ENCODE results near the gene RABGEF1.
"Not testable (repeated sequence)": the region's sequence is repeated elsewhere in the genome, so short reads cannot be mapped to it uniquely, and the experiment has no call there.

RABGEF1 gene

GRCh38 chr7:66707825-66708224, 32.7 kb upstream of the RABGEF1 start:
- Histone ChIP-seq H3K27me3 (ENCODE audit: insufficient read depth, low read length) (no peaks in the 10 kb centered on the region), H3K9me3 (ENCODE audit: insufficient read depth, low read depth, low read length) (no peaks in the 10 kb centered on the region; the same call in 1 of the 2 replicates), H3K9ac (ENCODE audit: low read depth, low read length) (no peak overlapping the region), H3K4me1 (ENCODE audit: insufficient read depth, low read length) (no peaks in the 10 kb centered on the region), H3K36me3 (ENCODE audit: insufficient read depth, low read length) (peaks cover 2% of the 10 kb centered on the region; the same call in 1 of the 2 replicates), H3K27ac (ENCODE audit: low read depth, low read length) (no peak overlapping the region), H3K4me3 (ENCODE audit: low read length) (no peak overlapping the region)

- WGBS: 94% methylated on average over 2 of the region's 4 CpGs
- H3K4me1 ChIP-seq (ENCODE audit: insufficient read depth, low read length); H3K36me3 ChIP-seq (ENCODE audit: insufficient read depth, low read length): not testable (repeated sequence)
These were observed 29.8 kb upstream of the RABGEF1 start for GRCh38 chr7:66710752-66711151.

GRCh38 chr7:66713687-66714086, 26.8 kb upstream of the RABGEF1 start:
- H3K27ac ChIP-seq (ENCODE audit: low read depth, low read length): no peak overlapping the region
- H3K9me3 ChIP-seq (ENCODE audit: insufficient read depth, low read depth, low read length): no peaks in the 10 kb centered on the region; the same call in 1 of the 2 replicates
- no peak overlapping the region for H3K9ac ChIP-seq (ENCODE audit: low read depth, low read length)
- no peaks in the 10 kb centered on the region for H3K27me3 ChIP-seq (ENCODE audit: insufficient read depth, low read length)
- 80% methylated on average over 1 of the region's 1 CpG for WGBS
- peaks cover 10% of the 10 kb centered on the region; the same call in 1 of the 2 replicates for H3K36me3 ChIP-seq (ENCODE audit: insufficient read depth, low read length)
- H3K4me1 ChIP-seq (ENCODE audit: insufficient read depth, low read length): no peaks in the 10 kb centered on the region
- H3K4me3 ChIP-seq (ENCODE audit: low read length): no peak overlapping the region

More at GRCh38 chr7:66710752-66711151, 29.8 kb upstream of the RABGEF1 start:
- not testable (repeated sequence) for H3K9me3 ChIP-seq (ENCODE audit: insufficient read depth, low read depth, low read length); H3K27ac ChIP-seq (ENCODE audit: low read depth, low read length); H3K27me3 ChIP-seq (ENCODE audit: insufficient read depth, low read length); H3K9ac ChIP-seq (ENCODE audit: low read depth, low read length); H3K4me3 ChIP-seq (ENCODE audit: low read length)

- H3K36me3 ChIP-seq (ENCODE audit: insufficient read depth, low read length): peaks cover 10% of the 10 kb centered on the region; the same call in 1 of the 2 replicates
- H3K4me3 ChIP-seq (ENCODE audit: low read length); H3K9me3 ChIP-seq (ENCODE audit: insufficient read depth, low read depth, low read length); H3K9ac ChIP-seq (ENCODE audit: low read depth, low read length); H3K27me3 ChIP-seq (ENCODE audit: insufficient read depth, low read length); H3K27ac ChIP-seq (ENCODE audit: low read depth, low read length); H3K4me1 ChIP-seq (ENCODE audit: insufficient read depth, low read length): not testable (repeated sequence)
- 98% methylated on average over 7 of the region's 7 CpGs for WGBS
These were observed 23.9 kb upstream of the RABGEF1 start for GRCh38 chr7:66716634-66717033.

DNA sequence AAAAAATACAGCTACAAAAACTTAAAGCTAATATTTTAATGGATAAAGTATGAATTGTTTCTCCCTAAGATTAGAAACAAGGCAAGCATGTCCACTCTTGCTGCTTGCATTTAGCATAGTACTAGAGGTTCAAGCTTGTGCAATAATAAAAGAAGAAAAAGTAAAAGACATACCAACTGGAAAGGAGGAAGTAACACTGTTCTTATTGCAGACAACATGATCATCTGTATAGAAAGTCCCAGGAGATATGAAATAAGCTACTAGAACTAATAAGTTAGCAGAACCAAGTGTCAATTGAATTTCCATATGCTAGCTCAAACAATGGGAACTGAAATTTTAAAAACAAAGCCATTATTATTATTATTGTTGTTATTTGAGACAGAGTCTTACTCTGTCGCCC, 20.0 kb upstream of the RABGEF1 start:
- Histone ChIP-seq H3K27me3 (ENCODE audit: insufficient read depth, low read length) (no peaks in the 10 kb centered on the region), H3K36me3 (ENCODE audit: insufficient read depth, low read length) (peaks cover 9% of the 10 kb centered on the region; the same call in 1 of the 2 replicates), H3K4me1 (ENCODE audit: insufficient read depth, low read length) (no peaks in the 10 kb centered on the region), H3K4me3 (ENCODE audit: low read length) (no peak overlapping the region), H3K9ac (ENCODE audit: low read depth, low read length) (no peak overlapping the region), H3K9me3 (ENCODE audit: insufficient read depth, low read depth, low read length) (peaks cover 15% of the 10 kb centered on the region), H3K27ac (ENCODE audit: low read depth, low read length) (no peak overlapping the region)
- 85% methylated on average over 1 of the region's 1 CpG for WGBS

- WGBS: 90% methylated on average over 2 of the region's 2 CpGs
- H3K4me1 ChIP-seq (ENCODE audit: insufficient read depth, low read length): no peaks in the 10 kb centered on the region
- H3K9me3 ChIP-seq (ENCODE audit: insufficient read depth, low read depth, low read length): peaks cover 15% of the 10 kb centered on the region
- H3K27ac ChIP-seq (ENCODE audit: low read depth, low read length): no peak overlapping the region
- peaks cover 7% of the 10 kb centered on the region; the same call in 1 of the 2 replicates for H3K36me3 ChIP-seq (ENCODE audit: insufficient read depth, low read length)
- no peaks in the 10 kb centered on the region for H3K27me3 ChIP-seq (ENCODE audit: insufficient read depth, low read length)
- no peak overlapping the region for H3K4me3 ChIP-seq (ENCODE audit: low read length)
- no peak overlapping the region for H3K9ac ChIP-seq (ENCODE audit: low read depth, low read length)
These were observed 14.7 kb upstream of the RABGEF1 start for GRCh38 chr7:66725843-66726242.

DNA sequence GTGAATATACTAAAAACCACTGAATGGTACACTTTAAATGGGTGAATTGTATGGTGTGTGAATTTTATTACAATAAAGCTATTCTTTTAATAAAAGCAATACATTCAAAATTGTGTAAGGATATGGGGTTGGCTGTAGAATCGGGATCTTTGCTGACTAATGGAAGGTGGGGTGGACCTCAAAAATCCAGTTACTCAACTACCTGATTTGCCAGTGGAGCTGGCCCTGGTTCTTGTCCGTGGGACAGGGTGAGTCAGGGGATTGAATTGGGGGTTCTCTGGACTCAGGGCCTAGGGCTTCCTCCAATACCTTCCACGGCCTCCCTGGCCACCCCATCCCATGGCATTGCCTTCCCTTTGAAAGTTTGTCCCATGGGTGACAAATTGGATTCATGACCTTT, 13.5 kb upstream of the RABGEF1 start:
- H3K27ac ChIP-seq (ENCODE audit: low read depth, low read length): no peak overlapping the region
- no peak overlapping the region for H3K9ac ChIP-seq (ENCODE audit: low read depth, low read length)
- no peaks in the 10 kb centered on the region for H3K4me1 ChIP-seq (ENCODE audit: insufficient read depth, low read length)
- 95% methylated on average over 2 of the region's 3 CpGs for WGBS
- H3K9me3 ChIP-seq (ENCODE audit: insufficient read depth, low read depth, low read length): peaks cover 13% of the 10 kb centered on the region
- H3K27me3 ChIP-seq (ENCODE audit: insufficient read depth, low read length): no peaks in the 10 kb centered on the region
- peaks cover 7% of the 10 kb centered on the region; the same call in 1 of the 2 replicates for H3K36me3 ChIP-seq (ENCODE audit: insufficient read depth, low read length)
- no peak overlapping the region for H3K4me3 ChIP-seq (ENCODE audit: low read length)

- Histone ChIP-seq H3K4me3 (ENCODE audit: low read length) (no peak overlapping the region), H3K36me3 (ENCODE audit: insufficient read depth, low read length) (peaks cover 3% of the 10 kb centered on the region; the same call in 1 of the 2 replicates), H3K27ac (ENCODE audit: low read depth, low read length) (no peak overlapping the region), H3K4me1 (ENCODE audit: insufficient read depth, low read length) (no peaks in the 10 kb centered on the region), H3K9ac (ENCODE audit: low read depth, low read length) (no peak overlapping the region), H3K9me3 (ENCODE audit: insufficient read depth, low read depth, low read length) (peaks cover 10% of the 10 kb centered on the region), H3K27me3 (ENCODE audit: insufficient read depth, low read length) (no peaks in the 10 kb centered on the region)
- WGBS: 90% methylated on average over 6 of the region's 6 CpGs
These were observed 12.0 kb upstream of the RABGEF1 start for GRCh38 chr7:66728571-66728970.

DNA sequence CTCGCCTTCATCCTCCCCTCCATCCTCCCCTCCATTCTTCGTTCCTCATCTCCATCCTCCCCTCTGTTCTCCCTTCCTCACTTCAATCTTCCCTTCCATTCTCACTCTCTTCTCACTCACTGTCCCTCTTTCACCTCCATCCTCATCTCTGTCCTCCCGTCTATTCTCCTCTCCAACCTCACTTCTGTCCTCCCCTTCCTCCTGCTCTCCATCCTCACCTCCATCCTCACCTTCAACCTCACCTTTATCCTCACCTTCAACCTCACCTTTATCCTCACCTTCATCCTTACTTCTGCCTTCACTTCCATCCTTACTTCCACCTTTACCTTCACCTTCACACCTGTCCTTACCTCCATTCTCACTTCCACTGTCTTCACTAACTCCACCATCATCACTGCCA, 11.3 kb upstream of the RABGEF1 start:
- Histone ChIP-seq H3K27ac (ENCODE audit: low read depth, low read length) (no peak overlapping the region), H3K36me3 (ENCODE audit: insufficient read depth, low read length) (peaks cover 3% of the 10 kb centered on the region; the same call in 1 of the 2 replicates), H3K27me3 (ENCODE audit: insufficient read depth, low read length) (no peaks in the 10 kb centered on the region), H3K4me1 (ENCODE audit: insufficient read depth, low read length) (no peaks in the 10 kb centered on the region), H3K9me3 (ENCODE audit: insufficient read depth, low read depth, low read length) (peaks cover 6% of the 10 kb centered on the region; the same call in 1 of the 2 replicates), H3K9ac (ENCODE audit: low read depth, low read length) (no peak overlapping the region), H3K4me3 (ENCODE audit: low read length) (no peak overlapping the region)
- 90% methylated on average over 3 of the region's 3 CpGs for WGBS

GRCh38 chr7:66731986-66732385, 8.5 kb upstream of the RABGEF1 start:
- Histone ChIP-seq H3K4me1 (ENCODE audit: insufficient read depth, low read length) (no peaks in the 10 kb centered on the region), H3K27me3 (ENCODE audit: insufficient read depth, low read length) (no peaks in the 10 kb centered on the region), H3K27ac (ENCODE audit: low read depth, low read length) (no peak overlapping the region), H3K9ac (ENCODE audit: low read depth, low read length) (no peak overlapping the region), H3K4me3 (ENCODE audit: low read length) (no peak overlapping the region), H3K36me3 (ENCODE audit: insufficient read depth, low read length) (peaks cover 15% of the 10 kb centered on the region; the same call in 1 of the 2 replicates), H3K9me3 (ENCODE audit: insufficient read depth, low read depth, low read length) (peaks cover 6% of the 10 kb centered on the region; the same call in 1 of the 2 replicates)
- WGBS: 91% methylated on average over 11 of the region's 11 CpGs

DNA sequence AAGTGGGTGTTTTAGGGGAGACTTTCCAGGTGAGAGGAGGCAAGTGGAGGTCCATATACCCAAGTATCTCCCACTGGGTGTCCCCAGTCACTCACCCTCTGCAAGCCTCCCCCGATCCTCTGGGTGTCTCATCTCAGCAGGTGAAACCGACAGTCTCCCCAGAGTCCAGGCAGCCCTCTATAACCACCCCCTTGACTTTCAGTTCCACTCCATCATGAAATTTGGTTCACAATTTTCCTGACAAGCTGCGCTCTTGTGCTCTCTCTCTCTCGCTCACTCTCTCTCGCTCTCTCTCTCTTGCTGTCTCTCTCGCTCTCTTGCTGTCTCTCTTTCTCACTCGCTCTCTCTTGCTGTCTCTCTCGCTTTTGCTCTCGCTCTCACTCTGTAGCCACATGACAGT, 8.1 kb upstream of the RABGEF1 start:
- peaks cover 6% of the 10 kb centered on the region; the same call in 1 of the 2 replicates for H3K9me3 ChIP-seq (ENCODE audit: insufficient read depth, low read depth, low read length)
- no peak overlapping the region for H3K4me3 ChIP-seq (ENCODE audit: low read length)
- no peak overlapping the region for H3K9ac ChIP-seq (ENCODE audit: low read depth, low read length)
- H3K27ac ChIP-seq (ENCODE audit: low read depth, low read length): no peak overlapping the region
- H3K27me3 ChIP-seq (ENCODE audit: insufficient read depth, low read length): no peaks in the 10 kb centered on the region
- H3K36me3 ChIP-seq (ENCODE audit: insufficient read depth, low read length): peaks cover 15% of the 10 kb centered on the region; the same call in 1 of the 2 replicates
- WGBS: 88% methylated on average over 9 of the region's 9 CpGs
- H3K4me1 ChIP-seq (ENCODE audit: insufficient read depth, low read length): no peaks in the 10 kb centered on the region

DNA sequence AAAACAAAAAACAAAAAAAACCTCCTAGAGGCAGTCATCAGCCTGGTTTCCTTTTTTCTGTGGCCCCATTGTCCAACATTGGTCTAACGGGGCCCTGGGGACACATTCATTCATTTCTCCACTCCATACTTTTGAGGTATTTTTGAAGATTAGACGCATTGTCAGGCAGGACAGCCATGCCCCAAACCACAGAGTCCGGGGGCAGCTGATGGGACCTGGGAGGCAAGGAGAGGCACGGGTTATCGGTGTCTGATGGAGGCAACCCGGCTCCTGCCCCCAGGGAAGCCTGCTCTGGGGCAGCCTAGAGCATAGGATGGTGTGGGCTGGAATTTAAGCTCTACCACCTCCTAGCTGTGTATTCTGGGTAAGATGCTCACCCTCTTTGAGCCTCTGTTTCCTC, 6.5 kb upstream of the RABGEF1 start:
- 94% methylated on average over 6 of the region's 6 CpGs for WGBS
- Histone ChIP-seq H3K27ac (ENCODE audit: low read depth, low read length) (no peak overlapping the region), H3K4me3 (ENCODE audit: low read length) (no peak overlapping the region), H3K4me1 (ENCODE audit: insufficient read depth, low read length) (no peaks in the 10 kb centered on the region), H3K9ac (ENCODE audit: low read depth, low read length) (no peak overlapping the region), H3K9me3 (ENCODE audit: insufficient read depth, low read depth, low read length) (peaks cover 6% of the 10 kb centered on the region; the same call in 1 of the 2 replicates), H3K36me3 (ENCODE audit: insufficient read depth, low read length) (peaks cover 15% of the 10 kb centered on the region; the same call in 1 of the 2 replicates), H3K27me3 (ENCODE audit: insufficient read depth, low read length) (no peaks in the 10 kb centered on the region)
